OCI-LY1 (cell line): ENCODE measurements around the gene UST.

Source experiments
- H2AFZ ChIP-seq: fragments of 200-600 bp; sonication (generic), shearing (Covaris generic); 2 replicates; pipeline ENCODE4 v1.6.0; 2014; ENCODE audit warnings: antibody characterized with exemption, mild to moderate bottlenecking, low read length
- H3F3A ChIP-seq: fragments of 200-600 bp; sonication (generic), shearing (Covaris generic); 2 replicates; pipeline ENCODE4 v1.6.0; 2014; ENCODE audit warnings: mild to moderate bottlenecking, antibody characterized with exemption, low read length, moderate library complexity; ENCODE audit not compliant: insufficient read depth
- H3K27ac ChIP-seq: fragments of 200-600 bp; sonication (generic); 2 replicates; pipeline ENCODE4 v1.5.1; 2014; ENCODE audit warnings: low read length, mixed run types, mild to moderate bottlenecking, low read depth; ENCODE audit not compliant: poor library complexity, severe bottlenecking
- H3K27me3 ChIP-seq: fragments of 200-600 bp; sonication (generic); 2 replicates; pipeline ENCODE4 v1.6.0; 2014; ENCODE audit warnings: antibody characterized with exemption, mild to moderate bottlenecking, low read length, moderate library complexity; ENCODE audit not compliant: insufficient read depth
- H3K36me3 ChIP-seq: fragments of 200-600 bp; sonication (generic); 2 replicates; pipeline ENCODE4 v1.6.1; 2014; ENCODE audit warnings: mild to moderate bottlenecking, antibody characterized with exemption, low read length, moderate library complexity, mixed read lengths; ENCODE audit not compliant: insufficient read depth
- H3K4me1 ChIP-seq: fragments of 200-600 bp; sonication (generic); 2 replicates; pipeline ENCODE4 v1.5.1; 2014; ENCODE audit warnings: mild to moderate bottlenecking, low read length, moderate library complexity; ENCODE audit not compliant: insufficient read depth, severe bottlenecking
- H3K4me2 ChIP-seq: fragments of 200-600 bp; sonication (generic), shearing (Covaris generic); 2 replicates; pipeline ENCODE4 v1.6.1; 2014; ENCODE audit warnings: low read length
- H3K4me3 ChIP-seq: fragments of 200-600 bp; sonication (generic); 2 replicates; pipeline ENCODE4 v1.5.1; 2014; ENCODE audit warnings: low read length, low read depth, mild to moderate bottlenecking, mixed read lengths; ENCODE audit not compliant: poor library complexity, severe bottlenecking
- H3K79me2 ChIP-seq: fragments of 200-600 bp; shearing (Covaris generic); 2 replicates; pipeline ENCODE4 v1.6.1; 2016; ENCODE audit warnings: mixed run types, low read length, mixed read lengths; ENCODE audit not compliant: insufficient read depth
- H3K9ac ChIP-seq: fragments of 200-600 bp; sonication (generic), shearing (Covaris generic); 2 replicates; pipeline ENCODE4 v1.6.1; 2014; ENCODE audit warnings: mild to moderate bottlenecking, low read length, mixed read lengths
- H3K9me2 ChIP-seq: fragments of 200-600 bp; sonication (generic), shearing (Covaris generic); 2 replicates; pipeline ENCODE4 v1.6.1; 2014; ENCODE audit warnings: low read depth, mild to moderate bottlenecking, low read length, mixed read lengths
- H3K9me3 ChIP-seq: fragments of 200-600 bp; shearing (Covaris generic); 2 replicates; pipeline ENCODE4 v1.6.1; 2014; ENCODE audit warnings: low read length, mixed read lengths
- H4K20me1 ChIP-seq: fragments of 200-600 bp; sonication (generic), shearing (Covaris generic); 2 replicates; pipeline ENCODE4 v1.6.0; 2016; ENCODE audit warnings: mild to moderate bottlenecking, low read length; ENCODE audit not compliant: insufficient read depth
- EZH2 ChIP-seq: fragments of 200-600 bp; sonication (generic), shearing (Covaris generic); IDR thresholded peaks from 2 replicates; pipeline ENCODE4 v1.8.0; 2017; ENCODE audit warnings: borderline replicate concordance, mixed run types, mild to moderate bottlenecking, antibody characterized with exemption, low read length, moderate library complexity, mixed read lengths
- TF ChIP-seq, protein P1 (sequence below): fragments of 200-600 bp; sonication (generic), shearing (Covaris generic); IDR thresholded peaks from 2 replicates; pipeline ENCODE4 v1.5.1; 2017; ENCODE audit warnings: mild to moderate bottlenecking, antibody characterized with exemption, low read length, moderate library complexity, mixed read lengths

UST gene

DNA sequence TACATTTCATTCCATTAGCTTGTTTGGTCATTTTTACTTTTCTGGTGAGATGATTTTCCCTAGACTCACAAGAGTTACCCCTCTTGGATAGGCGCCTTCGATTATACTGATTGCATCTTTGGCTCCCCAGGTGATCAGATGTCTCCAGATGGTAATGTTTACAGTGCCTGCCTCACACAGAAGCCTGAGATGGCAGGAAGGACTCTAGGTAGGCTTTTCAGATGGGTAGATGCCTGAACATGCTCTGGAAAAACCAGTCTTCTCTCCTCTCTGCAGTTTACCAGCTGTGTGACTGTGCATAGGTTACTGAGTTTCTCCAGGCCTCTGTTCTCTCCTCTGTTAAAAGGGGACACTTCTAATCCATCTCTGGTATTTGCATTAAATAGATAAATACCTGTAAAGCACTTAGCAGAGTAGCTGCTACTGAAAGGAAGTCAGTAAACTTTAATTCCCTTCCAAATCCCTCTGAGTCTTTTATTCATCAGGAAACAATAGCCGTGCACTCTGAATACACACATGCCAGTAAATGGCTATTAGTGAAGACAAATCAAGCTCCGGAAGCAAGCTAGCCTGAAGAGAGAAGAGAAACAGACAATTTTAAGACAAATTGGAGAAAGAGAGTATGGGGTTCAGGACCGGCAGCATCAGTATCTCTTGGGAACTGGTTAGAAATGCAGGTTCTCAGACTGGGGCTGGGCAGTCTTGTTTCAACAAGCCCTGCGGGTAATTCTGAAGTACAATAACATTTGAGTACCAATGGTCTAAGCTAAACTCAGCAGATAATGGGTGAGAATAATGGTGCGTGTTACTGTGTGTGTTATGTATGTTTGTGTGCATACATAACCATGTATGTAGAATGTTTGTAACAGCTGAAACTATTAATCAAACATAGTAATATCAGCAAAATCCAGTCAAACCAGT is 139.4 kb downstream of the UST start:
- H3F3A ChIP-seq: no peaks in the 10 kb centered on the region
- H3K9me2 ChIP-seq: no peaks in the 10 kb centered on the region
- no peaks in the 10 kb centered on the region for H3K79me2 ChIP-seq
- TF ChIP-seq EZH2: no peak
- TF ChIP-seq, protein P1, sequence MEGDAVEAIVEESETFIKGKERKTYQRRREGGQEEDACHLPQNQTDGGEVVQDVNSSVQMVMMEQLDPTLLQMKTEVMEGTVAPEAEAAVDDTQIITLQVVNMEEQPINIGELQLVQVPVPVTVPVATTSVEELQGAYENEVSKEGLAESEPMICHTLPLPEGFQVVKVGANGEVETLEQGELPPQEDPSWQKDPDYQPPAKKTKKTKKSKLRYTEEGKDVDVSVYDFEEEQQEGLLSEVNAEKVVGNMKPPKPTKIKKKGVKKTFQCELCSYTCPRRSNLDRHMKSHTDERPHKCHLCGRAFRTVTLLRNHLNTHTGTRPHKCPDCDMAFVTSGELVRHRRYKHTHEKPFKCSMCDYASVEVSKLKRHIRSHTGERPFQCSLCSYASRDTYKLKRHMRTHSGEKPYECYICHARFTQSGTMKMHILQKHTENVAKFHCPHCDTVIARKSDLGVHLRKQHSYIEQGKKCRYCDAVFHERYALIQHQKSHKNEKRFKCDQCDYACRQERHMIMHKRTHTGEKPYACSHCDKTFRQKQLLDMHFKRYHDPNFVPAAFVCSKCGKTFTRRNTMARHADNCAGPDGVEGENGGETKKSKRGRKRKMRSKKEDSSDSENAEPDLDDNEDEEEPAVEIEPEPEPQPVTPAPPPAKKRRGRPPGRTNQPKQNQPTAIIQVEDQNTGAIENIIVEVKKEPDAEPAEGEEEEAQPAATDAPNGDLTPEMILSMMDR: no peak
- peaks cover 4% of the 10 kb centered on the region; the same call in 1 of the 2 replicates for H3K27me3 ChIP-seq
- H3K9me3 ChIP-seq: no peaks in the 10 kb centered on the region
- H4K20me1 ChIP-seq: no peaks in the 10 kb centered on the region
- H3K27ac ChIP-seq: no peak overlapping the region
- no peaks in the 10 kb centered on the region for H3K36me3 ChIP-seq
- no peak overlapping the region for H2AFZ ChIP-seq
- no peak overlapping the region for H3K9ac ChIP-seq
- H3K4me1 ChIP-seq: no peaks in the 10 kb centered on the region
- H3K4me2 ChIP-seq: no peak overlapping the region
- no peak overlapping the region for H3K4me3 ChIP-seq

DNA sequence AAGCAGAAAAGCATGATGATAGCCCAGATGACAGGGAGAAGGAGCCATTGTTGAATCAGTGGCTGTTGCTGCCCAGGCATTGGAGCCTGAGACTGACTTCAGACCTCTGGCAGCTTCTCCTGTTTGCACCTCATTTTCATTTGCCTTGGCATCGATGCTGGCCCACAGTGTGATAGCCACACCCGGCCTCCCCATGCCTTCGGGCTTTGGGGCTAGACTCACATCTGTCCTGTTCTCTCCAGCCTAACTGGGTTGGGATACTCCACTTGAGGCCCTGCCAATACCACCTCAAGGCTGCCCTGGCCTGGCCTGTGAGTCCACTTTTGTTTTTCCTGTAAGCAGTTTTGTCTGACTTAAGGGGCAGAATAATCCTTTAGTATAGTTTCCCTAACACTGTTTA is 140.4 kb downstream of the UST start:
- H3K4me2 ChIP-seq: no peak overlapping the region
- H4K20me1 ChIP-seq: no peaks in the 10 kb centered on the region
- peaks cover 4% of the 10 kb centered on the region; the same call in 1 of the 2 replicates for H3K27me3 ChIP-seq
- H3K36me3 ChIP-seq: no peaks in the 10 kb centered on the region
- H3K9me3 ChIP-seq: no peaks in the 10 kb centered on the region
- TF ChIP-seq EZH2: no peak
- TF ChIP-seq, protein P1: no peak
- H3K4me1 ChIP-seq: no peaks in the 10 kb centered on the region
- no peaks in the 10 kb centered on the region for H3K9me2 ChIP-seq
- no peaks in the 10 kb centered on the region for H3F3A ChIP-seq
- H3K9ac ChIP-seq: no peak overlapping the region
- H3K79me2 ChIP-seq: no peaks in the 10 kb centered on the region
- H3K27ac ChIP-seq: no peak overlapping the region
- H2AFZ ChIP-seq: no peak overlapping the region
- no peak overlapping the region for H3K4me3 ChIP-seq

DNA sequence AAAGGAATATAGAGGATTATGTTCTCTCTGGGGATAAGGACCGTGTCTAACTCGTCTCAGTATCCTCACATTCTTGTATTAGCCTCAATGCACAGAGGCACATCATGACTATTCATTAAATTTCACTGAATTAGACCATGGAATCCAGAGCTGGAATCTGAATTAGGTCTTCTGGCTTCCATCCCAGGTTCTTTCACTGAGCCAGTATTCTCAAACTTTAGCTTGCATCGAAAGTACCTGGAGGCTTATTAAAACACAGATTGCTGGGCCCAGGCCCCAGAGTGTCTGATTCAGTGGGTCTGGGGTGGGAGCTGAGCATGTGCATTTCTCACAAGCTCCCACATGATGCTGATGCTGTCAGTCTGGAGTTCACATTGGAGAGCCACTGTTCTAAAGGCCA is 142.0 kb downstream of the UST start:
- no peaks in the 10 kb centered on the region for H3K4me1 ChIP-seq
- no peak for TF ChIP-seq EZH2
- TF ChIP-seq, protein P1: no peak
- no peak overlapping the region for H2AFZ ChIP-seq
- no peaks in the 10 kb centered on the region; the same call in 1 of the 2 replicates for H3K9me2 ChIP-seq
- H3K27ac ChIP-seq: no peak overlapping the region
- no peaks in the 10 kb centered on the region for H3K79me2 ChIP-seq
- H3K4me2 ChIP-seq: no peak overlapping the region
- H3K36me3 ChIP-seq: no peaks in the 10 kb centered on the region
- no peak overlapping the region for H3K9ac ChIP-seq
- no peak overlapping the region for H3K4me3 ChIP-seq
- H3K9me3 ChIP-seq: no peaks in the 10 kb centered on the region
- H3K27me3 ChIP-seq: no peaks in the 10 kb centered on the region
- H4K20me1 ChIP-seq: no peaks in the 10 kb centered on the region
- no peaks in the 10 kb centered on the region for H3F3A ChIP-seq
